ENCODE data around the gene NSF. TPM values are rescaled to one million over a fixed set of nuclear protein-coding genes. Genes with fewer than 3 reads are reported as not detected.
"Not testable (repeated sequence)": the region's sequence is repeated elsewhere in the genome, so short reads cannot be mapped to it uniquely, and the experiment has no call there.

The NSF gene
- total RNA-seq, 1 donor, result 18.7 TPM

DNA sequence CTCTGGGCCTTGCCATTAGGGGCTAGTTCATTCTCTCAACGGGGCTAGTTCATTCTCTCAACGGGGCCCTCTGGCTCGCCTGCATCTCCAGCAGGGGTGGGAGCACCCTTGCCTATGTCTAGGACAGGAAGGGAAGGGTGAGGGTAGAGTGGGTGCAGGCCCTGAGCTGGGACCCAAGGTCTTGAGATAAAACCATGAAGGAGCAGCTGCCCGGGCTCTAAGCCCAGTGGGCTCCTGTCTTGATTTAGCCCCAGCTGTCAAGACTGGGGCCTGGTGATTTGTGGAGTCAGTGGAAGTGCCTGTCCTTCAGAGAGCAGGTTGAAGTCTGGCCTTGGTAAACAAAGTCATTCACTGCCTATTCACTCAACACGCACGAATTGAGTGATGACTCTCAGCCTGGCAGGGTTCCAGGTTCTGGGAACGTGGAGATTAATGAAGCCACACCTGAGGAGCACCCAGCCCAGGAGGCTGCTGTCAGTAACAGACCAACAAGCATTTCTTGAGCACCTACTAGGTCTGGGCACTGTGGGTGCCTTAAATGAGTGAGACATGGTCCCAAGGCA is 192.6 kb downstream of the NSF start:
- Histone ChIP-seq H3K4me3 (ENCODE audit: low read length) (no peak overlapping the region), H3K9me3 (ENCODE audit: low read depth, low read length) (no peaks in the 10 kb centered on the region), H3K27me3 (ENCODE audit: insufficient read depth, low read length) (no peaks in the 10 kb centered on the region), H3K4me1 (ENCODE audit: insufficient read depth, low read length) (no peaks in the 10 kb centered on the region)

GRCh38 chr17:46785696-46786095 is 195.2 kb downstream of the NSF start:
- no peaks in the 10 kb centered on the region for H3K9me3 ChIP-seq (ENCODE audit: low read depth, low read length)
- H3K4me1 ChIP-seq (ENCODE audit: insufficient read depth, low read length), result no peaks in the 10 kb centered on the region
- H3K4me3 ChIP-seq (ENCODE audit: low read length), result no peak overlapping the region
- no peaks in the 10 kb centered on the region for H3K27me3 ChIP-seq (ENCODE audit: insufficient read depth, low read length)

DNA sequence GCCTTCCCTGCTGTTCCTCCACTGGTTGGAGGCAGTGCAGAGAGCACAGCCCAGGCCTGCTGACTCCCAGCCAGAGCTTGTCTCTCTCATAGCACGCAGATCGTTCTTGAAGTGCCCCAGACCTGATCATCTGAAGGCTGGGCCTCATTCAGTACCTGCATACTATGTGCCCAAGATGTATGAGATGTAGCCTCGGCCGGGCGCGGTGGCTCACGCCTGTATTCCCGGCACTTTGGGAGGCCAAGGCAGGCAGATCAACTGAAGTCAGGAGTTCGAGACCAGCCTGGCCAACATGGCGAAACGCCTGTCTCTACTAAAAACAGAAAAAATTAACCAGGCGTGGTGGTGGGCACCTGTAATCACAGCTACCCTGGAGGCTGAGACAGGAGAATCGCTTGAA is 197.0 kb downstream of the NSF start:
- Histone ChIP-seq H3K27me3 (ENCODE audit: insufficient read depth, low read length) (no peaks in the 10 kb centered on the region), H3K9me3 (ENCODE audit: low read depth, low read length) (no peaks in the 10 kb centered on the region), H3K4me3 (ENCODE audit: low read length) (no peak overlapping the region), H3K4me1 (ENCODE audit: insufficient read depth, low read length) (no peaks in the 10 kb centered on the region)

DNA sequence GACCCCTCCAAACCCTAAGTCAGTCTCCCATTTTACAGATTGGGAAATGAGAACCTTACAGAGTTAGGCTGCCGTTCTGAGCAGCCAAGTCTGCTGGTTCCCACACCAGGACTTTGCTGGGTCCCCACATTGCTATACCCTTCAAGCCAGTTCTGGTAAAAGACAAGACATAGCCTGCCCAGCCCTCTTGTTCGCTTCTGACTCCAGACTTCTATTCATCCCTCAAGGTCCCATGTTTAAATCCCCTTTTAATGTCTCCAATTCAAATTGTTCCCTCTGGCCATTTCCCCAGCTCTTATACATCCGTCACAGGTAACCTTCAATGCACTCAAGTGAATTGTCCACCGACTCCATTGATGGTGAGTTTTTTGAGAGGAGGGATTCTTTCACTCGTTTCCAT is 197.8 kb downstream of the NSF start:
- H3K4me1 ChIP-seq (ENCODE audit: insufficient read depth, low read length), result no peaks in the 10 kb centered on the region
- no peaks in the 10 kb centered on the region for H3K27me3 ChIP-seq (ENCODE audit: insufficient read depth, low read length)
- H3K4me3 ChIP-seq (ENCODE audit: low read length), result no peak overlapping the region
- no peaks in the 10 kb centered on the region for H3K9me3 ChIP-seq (ENCODE audit: low read depth, low read length)

DNA sequence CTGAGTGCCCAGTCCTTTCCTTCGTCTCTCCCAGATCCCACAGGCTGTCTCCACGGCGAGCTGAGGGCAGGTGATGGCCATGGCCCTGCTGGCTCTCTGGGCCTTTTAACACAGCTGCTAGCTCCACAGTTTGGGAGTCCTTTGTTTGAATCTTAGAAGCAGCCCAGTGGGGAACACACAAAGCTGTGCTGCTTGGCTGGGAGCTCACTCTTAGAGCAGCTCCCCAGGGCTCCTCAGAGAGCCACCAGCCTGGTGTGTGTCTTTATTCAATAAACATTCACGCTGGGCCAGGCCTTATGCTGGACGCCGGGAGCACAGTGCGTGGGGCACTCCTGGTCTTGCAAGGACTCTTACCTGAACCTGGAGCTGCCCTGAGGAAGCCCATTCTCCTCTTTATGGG is 198.3 kb downstream of the NSF start:
- H3K4me3 ChIP-seq (ENCODE audit: low read length), result no peak overlapping the region
- H3K9me3 ChIP-seq (ENCODE audit: low read depth, low read length), result no peaks in the 10 kb centered on the region
- no peaks in the 10 kb centered on the region for H3K27me3 ChIP-seq (ENCODE audit: insufficient read depth, low read length)
- no peaks in the 10 kb centered on the region for H3K4me1 ChIP-seq (ENCODE audit: insufficient read depth, low read length)

DNA sequence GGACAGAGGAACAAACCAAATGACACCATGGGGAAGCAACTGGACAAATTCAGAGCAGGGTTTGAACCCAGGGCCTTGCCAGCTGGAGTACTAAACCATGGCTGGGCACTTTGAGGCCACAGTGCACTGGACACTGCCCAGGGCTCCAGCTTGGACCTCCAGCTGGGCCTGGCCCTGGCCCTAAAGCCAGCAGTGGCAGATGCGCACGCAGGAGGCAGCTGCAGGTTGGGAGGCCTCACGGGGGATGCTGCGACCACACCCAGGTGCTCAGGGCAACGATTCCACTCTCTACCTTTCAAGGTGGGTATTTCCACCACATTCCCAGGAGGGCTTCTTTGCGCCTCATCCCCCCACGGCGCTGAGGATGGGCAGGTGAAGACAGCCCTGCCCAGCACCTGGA is 199.1 kb downstream of the NSF start:
- Histone ChIP-seq H3K4me1 (ENCODE audit: insufficient read depth, low read length) (no peaks in the 10 kb centered on the region), H3K9me3 (ENCODE audit: low read depth, low read length) (no peaks in the 10 kb centered on the region), H3K4me3 (ENCODE audit: low read length) (no peak overlapping the region), H3K27me3 (ENCODE audit: insufficient read depth, low read length) (no peaks in the 10 kb centered on the region)

- Histone ChIP-seq H3K9me3 (ENCODE audit: low read depth, low read length) (no peaks in the 10 kb centered on the region), H3K4me1 (ENCODE audit: insufficient read depth, low read length) (no peaks in the 10 kb centered on the region)
These were observed 199.7 kb downstream of the NSF start for GRCh38 chr17:46790216-46790615.

DNA sequence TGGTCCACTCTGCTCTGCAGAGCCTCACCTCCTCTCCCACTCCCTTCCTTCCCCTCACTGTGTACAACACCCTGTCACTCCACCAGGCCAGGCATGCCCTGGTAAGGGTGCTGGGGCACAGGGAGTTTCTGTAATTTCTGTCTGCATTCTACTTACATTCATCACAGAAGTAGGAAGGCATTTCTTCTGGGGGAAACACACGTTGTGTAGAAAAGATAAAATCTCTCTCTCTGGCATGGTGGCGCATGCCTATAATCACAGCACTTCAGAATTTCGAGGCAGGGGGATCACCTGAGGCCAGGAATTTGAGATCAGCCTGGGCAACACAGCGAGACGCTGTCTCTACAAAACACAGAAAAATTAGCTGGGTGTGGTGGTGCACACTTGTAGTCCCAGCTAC is 201.1 kb downstream of the NSF start:
- Histone ChIP-seq H3K9me3 (ENCODE audit: low read depth, low read length) (no peaks in the 10 kb centered on the region), H3K4me1 (ENCODE audit: insufficient read depth, low read length) (no peaks in the 10 kb centered on the region), H3K27me3 (ENCODE audit: insufficient read depth, low read length) (no peaks in the 10 kb centered on the region), H3K4me3 (ENCODE audit: low read length) (no peak overlapping the region)

More at GRCh38 chr17:46790216-46790615, 199.7 kb downstream of the NSF start:
- no peak overlapping the region for H3K4me3 ChIP-seq (ENCODE audit: low read length)
- no peaks in the 10 kb centered on the region for H3K27me3 ChIP-seq (ENCODE audit: insufficient read depth, low read length)

GRCh38 chr17:46792071-46792470 is 201.6 kb downstream of the NSF start:
- Histone ChIP-seq H3K4me1 (ENCODE audit: insufficient read depth, low read length) (no peaks in the 10 kb centered on the region), H3K27me3 (ENCODE audit: insufficient read depth, low read length) (no peaks in the 10 kb centered on the region), H3K4me3 (ENCODE audit: low read length) (no peak overlapping the region), H3K9me3 (ENCODE audit: low read depth, low read length) (no peaks in the 10 kb centered on the region)

- H3K4me1 ChIP-seq (ENCODE audit: insufficient read depth, low read length); H3K9me3 ChIP-seq (ENCODE audit: low read depth, low read length); H3K4me3 ChIP-seq (ENCODE audit: low read length); H3K27me3 ChIP-seq (ENCODE audit: insufficient read depth, low read length): not testable (repeated sequence)
These were observed 202.6 kb downstream of the NSF start for GRCh38 chr17:46793023-46793422.

- Histone ChIP-seq H3K4me1 (ENCODE audit: insufficient read depth, low read length) (no peaks in the 10 kb centered on the region), H3K9me3 (ENCODE audit: low read depth, low read length) (no peaks in the 10 kb centered on the region), H3K4me3 (ENCODE audit: low read length) (no peak overlapping the region), H3K27me3 (ENCODE audit: insufficient read depth, low read length) (no peaks in the 10 kb centered on the region)
These were observed 203.1 kb downstream of the NSF start for GRCh38 chr17:46793541-46793940.

DNA sequence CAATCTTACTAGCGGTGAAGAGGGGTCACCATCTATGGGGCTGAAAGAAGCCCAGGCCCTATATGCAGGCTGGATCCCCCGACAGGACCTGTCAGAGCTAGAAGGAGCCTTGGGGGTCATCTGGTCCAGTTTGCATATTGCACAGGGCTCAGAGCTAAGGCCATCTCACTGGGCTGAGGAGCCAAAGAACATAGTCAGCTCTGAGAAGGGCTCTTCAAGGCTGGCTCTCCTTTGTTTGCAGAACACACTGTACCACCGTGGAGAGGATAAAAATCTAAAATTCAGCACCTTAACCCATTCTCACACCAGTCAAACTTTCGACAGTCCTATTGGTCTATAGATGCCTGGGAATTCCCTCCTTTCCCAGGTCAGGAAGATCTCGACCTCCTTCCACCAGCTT is 203.8 kb downstream of the NSF start:
- Histone ChIP-seq H3K27me3 (ENCODE audit: insufficient read depth, low read length) (no peaks in the 10 kb centered on the region), H3K4me1 (ENCODE audit: insufficient read depth, low read length) (no peaks in the 10 kb centered on the region), H3K9me3 (ENCODE audit: low read depth, low read length) (no peaks in the 10 kb centered on the region), H3K4me3 (ENCODE audit: low read length) (no peak overlapping the region)

DNA sequence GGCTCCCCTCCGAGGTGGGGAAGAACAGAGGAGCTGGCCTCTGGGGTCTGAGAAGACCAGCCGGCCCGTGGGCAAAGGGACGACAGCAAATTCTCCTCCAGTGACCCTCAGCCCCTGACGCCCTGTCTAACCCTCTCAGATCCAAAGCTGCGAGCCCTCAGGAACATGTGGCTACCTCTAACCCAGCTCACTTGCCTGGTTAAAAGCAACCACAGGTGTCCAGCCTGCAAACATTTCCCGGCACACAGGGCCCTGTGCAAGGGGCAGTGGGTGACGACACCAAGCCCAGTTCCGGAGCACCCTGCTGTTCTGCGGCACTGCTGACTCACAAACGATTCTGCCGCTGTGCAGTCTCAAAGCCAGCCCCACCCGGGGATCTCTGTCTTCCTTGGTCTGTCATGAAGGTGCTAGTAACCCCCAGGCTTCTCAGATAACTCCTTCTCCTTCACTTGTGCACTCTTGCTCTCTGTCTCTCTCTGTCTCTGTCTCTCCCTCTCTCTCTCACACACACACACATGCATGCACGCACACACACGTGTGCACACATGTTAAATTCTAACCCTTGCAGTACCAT is 205.0 kb downstream of the NSF start:
- H3K4me3 ChIP-seq (ENCODE audit: low read length), result no peak overlapping the region
- no peaks in the 10 kb centered on the region for H3K9me3 ChIP-seq (ENCODE audit: low read depth, low read length)
- H3K27me3 ChIP-seq (ENCODE audit: insufficient read depth, low read length), result no peaks in the 10 kb centered on the region
- H3K4me1 ChIP-seq (ENCODE audit: insufficient read depth, low read length), result no peaks in the 10 kb centered on the region

- Histone ChIP-seq H3K27me3 (ENCODE audit: insufficient read depth, low read length) (no peaks in the 10 kb centered on the region), H3K4me3 (ENCODE audit: low read length) (no peak overlapping the region), H3K4me1 (ENCODE audit: insufficient read depth, low read length) (no peaks in the 10 kb centered on the region), H3K9me3 (ENCODE audit: low read depth, low read length) (no peaks in the 10 kb centered on the region)
These were observed 205.6 kb downstream of the NSF start for GRCh38 chr17:46796084-46796483.

DNA sequence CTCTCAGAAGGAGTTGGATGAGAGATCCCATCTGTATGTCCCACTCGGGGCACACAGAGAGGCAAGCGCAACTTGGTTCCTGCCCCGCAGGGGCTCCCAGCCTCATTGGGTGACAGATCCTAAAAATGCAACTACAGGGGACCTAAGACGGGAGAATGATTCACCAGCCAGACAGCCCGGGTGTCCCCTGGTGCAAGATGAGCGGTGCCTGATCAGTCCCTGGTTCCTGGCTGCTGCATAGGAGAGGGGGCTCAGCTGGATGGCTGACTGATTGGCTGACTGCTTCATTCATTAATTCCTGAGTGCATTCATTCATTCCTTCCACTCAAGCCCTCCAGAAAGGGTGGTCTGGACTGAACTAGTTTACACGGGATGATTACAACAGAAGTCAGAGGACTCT is 206.1 kb downstream of the NSF start:
- H3K4me3 ChIP-seq (ENCODE audit: low read length), result no peak overlapping the region
- H3K4me1 ChIP-seq (ENCODE audit: insufficient read depth, low read length), result no peaks in the 10 kb centered on the region
- no peaks in the 10 kb centered on the region for H3K9me3 ChIP-seq (ENCODE audit: low read depth, low read length)
- no peaks in the 10 kb centered on the region for H3K27me3 ChIP-seq (ENCODE audit: insufficient read depth, low read length)

GRCh38 chr17:46796956-46797530 is 206.6 kb downstream of the NSF start:
- H3K4me1 ChIP-seq (ENCODE audit: insufficient read depth, low read length), result no peaks in the 10 kb centered on the region
- H3K4me3 ChIP-seq (ENCODE audit: low read length), result no peak overlapping the region
- H3K27me3 ChIP-seq (ENCODE audit: insufficient read depth, low read length), result no peaks in the 10 kb centered on the region
- no peaks in the 10 kb centered on the region for H3K9me3 ChIP-seq (ENCODE audit: low read depth, low read length)
